WTC11 (cell line): ENCODE results near the gene PAPLN. TPM values are rescaled to one million over a fixed set of nuclear protein-coding genes. Genes with fewer than 3 reads are reported as not detected.

Experiments
- ATAC-seq: fragments of 200-7000 bp; cut with Tn5 transposase; 2 replicates; pipeline ENCODE4 v1.10.0; 2021; ENCODE audit warnings: mild to moderate bottlenecking, moderate library complexity
- CTCF ChIA-PET: fragments of 300-600 bp; sonication (Branson Sonifier 250); formaldehyde crosslinking; loops from one replicate; lab custom pipeline; 2021; ENCODE audit warnings: antibody characterized with exemption; lab: Charles Lee
- POLR2A ChIA-PET: fragments of 350-600 bp; sonication (Branson Sonifier 250); formaldehyde crosslinking; loops from one replicate; lab custom pipeline; 2021; ENCODE audit warnings: antibody characterized with exemption; lab: Charles Lee
- DNase-seq: peaks from one replicate; pipeline ENCODE4 v3.0.0; 2021; ENCODE audit warnings: low spot score
- H3K27ac Mint-ChIP-seq: 2 replicates; pipeline ENCODE4 v1.8.0; 2021; ENCODE audit warnings: mixed read lengths
- H3K27me3 Mint-ChIP-seq: 2 replicates; pipeline ENCODE4 v1.8.0; 2021; ENCODE audit warnings: low read depth, mild to moderate bottlenecking, moderate library complexity, mixed read lengths
- H3K36me3 Mint-ChIP-seq: 2 replicates; pipeline ENCODE4 v1.8.0; 2021; ENCODE audit warnings: mixed read lengths
- H3K4me1 Mint-ChIP-seq: 2 replicates; pipeline ENCODE4 v1.8.0; 2022; ENCODE audit warnings: mixed read lengths
- H3K4me3 Mint-ChIP-seq: 2 replicates; pipeline ENCODE4 v1.8.0; 2021; ENCODE audit warnings: mild to moderate bottlenecking, moderate library complexity, mixed read lengths
- H3K9me3 Mint-ChIP-seq: 2 replicates; pipeline ENCODE4 v1.8.0; 2021; ENCODE audit warnings: mixed read lengths
- ATF1 ChIP-seq: sonication (generic); formaldehyde crosslinking; IDR thresholded peaks from 2 replicates; pipeline ENCODE4 v1.8.1; 2023; ENCODE audit warnings: mild to moderate bottlenecking, moderate library complexity, missing genetic modification reagents
- CBFB ChIP-seq: sonication (generic); formaldehyde crosslinking; IDR thresholded peaks from 2 replicates; pipeline ENCODE4 v1.8.1; 2022; ENCODE audit warnings: mild to moderate bottlenecking, low read depth, missing genetic modification reagents
- CTCF ChIP-seq: fragments of 200-600 bp; IDR thresholded peaks from 2 replicates; pipeline ENCODE4 v1.8.0; 2022; ENCODE audit warnings: antibody characterized with exemption
- GTF2I ChIP-seq: fragments of 250-450 bp; sonication (Bioruptor Pico); conservative IDR thresholded peaks from 2 replicates; pipeline ENCODE4 v1.4.0; 2021; ENCODE audit warnings: mild to moderate bottlenecking
- HMGA2 ChIP-seq: fragments of 250-450 bp; sonication (Bioruptor Pico); IDR thresholded peaks from 2 replicates; pipeline ENCODE4 v1.4.0; 2021; ENCODE audit warnings: mild to moderate bottlenecking, moderate library complexity
- HMGXB4 ChIP-seq: sonication (generic); formaldehyde crosslinking; IDR thresholded peaks from 2 replicates; pipeline ENCODE4 v1.8.1; 2023; ENCODE audit warnings: mild to moderate bottlenecking, moderate library complexity, missing genetic modification reagents
- IRF2 ChIP-seq: sonication (generic); formaldehyde crosslinking; IDR thresholded peaks from 2 replicates; pipeline ENCODE4 v1.8.0; 2022; ENCODE audit warnings: low read depth, missing genetic modification reagents, borderline replicate concordance
- JAZF1 ChIP-seq: fragments of 250-450 bp; sonication (Bioruptor Pico); IDR thresholded peaks from 2 replicates; pipeline ENCODE4 v1.9.0; 2021; ENCODE audit warnings: moderate library complexity, mild to moderate bottlenecking, inconsistent platforms
- MAX ChIP-seq: sonication (generic); formaldehyde crosslinking; IDR thresholded peaks from 2 replicates; pipeline ENCODE4 v1.8.0; 2022; ENCODE audit warnings: mild to moderate bottlenecking, missing genetic modification reagents
- NR2C2 ChIP-seq: sonication (generic); formaldehyde crosslinking; IDR thresholded peaks from 2 replicates; pipeline ENCODE4 v1.8.0; 2022; ENCODE audit warnings: mild to moderate bottlenecking, missing genetic modification reagents
- SMAD3 ChIP-seq: sonication (generic); formaldehyde crosslinking; IDR thresholded peaks from 2 replicates; pipeline ENCODE4 v1.8.0; 2022; ENCODE audit warnings: missing genetic modification reagents, mild to moderate bottlenecking, borderline replicate concordance
- SOX15 ChIP-seq: fragments of 250-450 bp; sonication (Bioruptor Pico); IDR thresholded peaks from 2 replicates; pipeline ENCODE4 v1.9.0; 2021; ENCODE audit warnings: mild to moderate bottlenecking
- TP53 ChIP-seq: sonication (generic); formaldehyde crosslinking; IDR thresholded peaks from 2 replicates; pipeline ENCODE4 v1.8.1; 2023; ENCODE audit warnings: mild to moderate bottlenecking, missing genetic modification reagents
- ZNF263 ChIP-seq: sonication (generic); formaldehyde crosslinking; IDR thresholded peaks from 2 replicates; pipeline ENCODE4 v1.8.1; 2022; ENCODE audit warnings: low read depth, mild to moderate bottlenecking, moderate library complexity, missing genetic modification reagents
- ZNF317 ChIP-seq: sonication (generic); formaldehyde crosslinking; IDR thresholded peaks from 2 replicates; pipeline ENCODE4 v1.8.1; 2023; ENCODE audit warnings: low read depth, mild to moderate bottlenecking, moderate library complexity, missing genetic modification reagents, borderline replicate concordance
- ZNF425 ChIP-seq: fragments of 250-450 bp; sonication (Bioruptor Pico); conservative IDR thresholded peaks from 2 replicates; pipeline ENCODE4 v1.9.0; 2021; ENCODE audit warnings: mild to moderate bottlenecking
- total RNA-seq: library from RNA; stranded (reverse); gene quantifications from 3 replicates; pipeline ENCODE4 v1.2.3, GENCODE V29; 2021

PAPLN gene
- total RNA-seq, 1 experiment from 2014 or later: 9.3 TPM

GRCh38 chr14:73254247-73255004 lies 17.1 kb downstream of the PAPLN start:
- POLR2A ChIA-PET: no interaction called here
- TF ChIP-seq NR2C2 (CRISPR knock-in tag): no peak
- no peak for TF ChIP-seq ZNF425
- no peak for TF ChIP-seq CBFB
- TF ChIP-seq HMGA2 (CRISPR knock-in tag): no peak
- no peak for TF ChIP-seq SMAD3 (CRISPR knock-in tag)
- TF ChIP-seq MAX: no peak
- TF ChIP-seq GTF2I (CRISPR knock-in tag): no peak
- TF ChIP-seq, all 79 proteins: peak for 0
- H3K36me3 Mint-ChIP-seq: no peaks in the 10 kb centered on the region
- no peaks in the 10 kb centered on the region for H3K4me1 Mint-ChIP-seq
- ATAC-seq (no peak), DNase-seq (no peak)
- CTCF ChIA-PET: interaction anchor here (1.4 kb wide), 1 partner anchor 22 kb away, joined by 3 read pairs; no protein-coding TSS in a partner anchor
- no peak overlapping the region for H3K4me3 Mint-ChIP-seq
- no peaks in the 10 kb centered on the region for H3K27me3 Mint-ChIP-seq
- no peak overlapping the region for H3K27ac Mint-ChIP-seq
- H3K9me3 Mint-ChIP-seq: no peaks in the 10 kb centered on the region

GRCh38 chr14:73255005-73255400 lies 17.7 kb downstream of the PAPLN start:
- Mint-ChIP-seq H3K9me3 (no peaks in the 10 kb centered on the region), H3K27me3 (no peaks in the 10 kb centered on the region), H3K4me1 (no peaks in the 10 kb centered on the region), H3K36me3 (no peaks in the 10 kb centered on the region), H3K4me3 (no peak overlapping the region), H3K27ac (no peak overlapping the region)
- POLR2A ChIA-PET: no interaction called here
- TF ChIP-seq TP53 (CRISPR knock-in tag) (no peak), JAZF1 (CRISPR knock-in tag) (no peak), IRF2 (CRISPR knock-in tag) (no peak), ATF1 (CRISPR knock-in tag) (no peak), HMGXB4 (no peak), ZNF317 (no peak), CTCF (no peak)
- CTCF ChIA-PET: interaction anchor here (1.4 kb wide), 1 partner anchor 22 kb away, joined by 3 read pairs; no protein-coding TSS in a partner anchor
- DNase-seq: no peak
- ATAC-seq: no peak

- TF ChIP-seq ZNF263 (CRISPR knock-in tag) (no peak), SOX15 (CRISPR knock-in tag) (no peak)
- no peak for DNase-seq
- Mint-ChIP-seq H3K4me3 (no peak overlapping the region), H3K9me3 (no peaks in the 10 kb centered on the region), H3K27me3 (no peaks in the 10 kb centered on the region), H3K27ac (no peak overlapping the region), H3K4me1 (no peaks in the 10 kb centered on the region), H3K36me3 (no peaks in the 10 kb centered on the region)
- CTCF ChIA-PET: no interaction called here
- no peak for ATAC-seq
- POLR2A ChIA-PET: no interaction called here
These were observed 18.5 kb downstream of the PAPLN start for GRCh38 chr14:73255693-73256225.
